Naive thymus-derived CD4-positive, alpha-beta T cell (primary cell): Measurements from ENCODE around the gene WDR83. TPM values are rescaled to one million over a fixed set of nuclear protein-coding genes. Genes with fewer than 3 reads are reported as not detected.
A peak's percentile ranks its signal among the peaks of the same experiment; 100 is the strongest.

Experiments used
- ATAC-seq: fragments of 150-1000 bp; cut with Tn5 transposase; 2 replicates; pipeline ENCODE4 v1.10.0; 2021; ENCODE audit warnings: mild to moderate bottlenecking, moderate library complexity
- CTCF ChIA-PET: fragments of 350-600 bp; sonication (Branson Sonifier 250); formaldehyde crosslinking; loops from one replicate; lab custom pipeline; 2021; ENCODE audit warnings: antibody characterized with exemption; lab: Charles Lee
- POLR2A ChIA-PET: fragments of 350-600 bp; sonication (Branson Sonifier 250); formaldehyde crosslinking; loops from one replicate; lab custom pipeline; 2021; ENCODE audit warnings: antibody characterized with exemption, inconsistent platforms; lab: Charles Lee
- DNase-seq, 9 donors: peaks; one replicate each; pipeline versions ENCODE4 v3.0.0 to v3.0.0-alpha.2; 2020 to 2022; ENCODE audit warnings: mixed read lengths in 1 of 9
- H3K27ac ChIP-seq: one replicate; pipeline ENCODE4 v1.7.0; 2013; ENCODE audit warnings: mild to moderate bottlenecking, low read depth, low read length, moderate library complexity
- H3K27me3 ChIP-seq, 2 donors: one replicate each; pipeline ENCODE4 v1.7.0; 2013; ENCODE audit warnings: low read length in 2 of 2, mild to moderate bottlenecking in 2 of 2, moderate library complexity in 2 of 2; ENCODE audit not compliant: control insufficient read depth in 2 of 2, insufficient read depth in 2 of 2
- H3K36me3 ChIP-seq, 3 experiments: 1 replicate in 2 of 3; 2 replicates in 1 of 3; pipeline ENCODE4 v1.7.0; 2013; ENCODE audit warnings: low read length in 3 of 3, mild to moderate bottlenecking in 3 of 3, moderate library complexity in 1 of 3; ENCODE audit not compliant: insufficient read depth in 3 of 3, control insufficient read depth in 2 of 3
- H3K4me1 ChIP-seq, 2 donors: one replicate each; pipeline ENCODE4 v1.7.0; 2013; ENCODE audit warnings: low read length in 2 of 2, mild to moderate bottlenecking in 2 of 2, moderate library complexity in 1 of 2; ENCODE audit not compliant: control insufficient read depth in 2 of 2, insufficient read depth in 2 of 2
- H3K4me3 ChIP-seq: 2 replicates; pipeline ENCODE4 v1.7.0; 2013; ENCODE audit warnings: mild to moderate bottlenecking, low read length
- H3K9me3 ChIP-seq, 3 experiments: 1 replicate in 2 of 3; 2 replicates in 1 of 3; pipeline ENCODE4 v1.7.0; 2013; ENCODE audit warnings: low read length in 3 of 3; ENCODE audit not compliant: control insufficient read depth in 2 of 3
- H3K27ac Mint-ChIP-seq, 9 donors: one replicate each; pipeline ENCODE4 v1.8.0; 2020 to 2022; ENCODE audit warnings: mixed read lengths in 9 of 9, mild to moderate bottlenecking in 8 of 9, moderate library complexity in 5 of 9, inconsistent platforms in 2 of 9
- H3K27me3 Mint-ChIP-seq, 5 donors: one replicate each; pipeline ENCODE4 v1.8.0; 2021 to 2022; ENCODE audit warnings: mixed read lengths in 5 of 5, mild to moderate bottlenecking in 1 of 5
- H3K36me3 Mint-ChIP-seq, 5 donors: one replicate each; pipeline ENCODE4 v1.8.0; 2020 to 2022; ENCODE audit warnings: mixed read lengths in 5 of 5, mild to moderate bottlenecking in 3 of 5, inconsistent platforms in 1 of 5
- H3K4me1 Mint-ChIP-seq, 7 donors: one replicate each; pipeline ENCODE4 v1.8.0; 2020 to 2022; ENCODE audit warnings: mixed read lengths in 7 of 7, mild to moderate bottlenecking in 3 of 7, inconsistent platforms in 1 of 7
- H3K4me3 Mint-ChIP-seq, 10 donors: one replicate each; pipeline ENCODE4 v1.8.0; 2020 to 2022; ENCODE audit warnings: mild to moderate bottlenecking in 10 of 10, mixed read lengths in 10 of 10, moderate library complexity in 6 of 10, inconsistent platforms in 2 of 10
- H3K9me3 Mint-ChIP-seq, 11 donors: one replicate each; pipeline ENCODE4 v1.8.0; 2020 to 2022; ENCODE audit warnings: mixed read lengths in 11 of 11, mild to moderate bottlenecking in 4 of 11, inconsistent platforms in 1 of 11, moderate library complexity in 1 of 11
- intact Hi-C, 2 donors: fragments of 100-400 bp; cut with micrococcal nuclease; formaldehyde crosslinking; loops; one replicate each; pipeline ENCODE4 v1.15.1; 2023
- polyA plus RNA-seq, 2 donors: library from polyadenylated mRNA; unstranded; fragments of 300-500 nt; fragmentation: Illumina TruSeq; gene quantifications; one replicate each; pipeline ENCODE4 v1.2.3, GENCODE V29; 2021
- total RNA-seq, 6 experiments: library from RNA in 5 of 6; stranded (reverse) in 5 of 6; gene quantifications; 1 replicate in 5 of 6; 2 replicates in 1 of 6; pipeline ENCODE4 v1.2.3 and lab custom pipeline; 2021 to 2026

WDR83 gene
- total and polyA plus RNA-seq, 7 experiments from 2014 or later = 7.8 to 20.6 (median 14.7) TPM

DNA sequence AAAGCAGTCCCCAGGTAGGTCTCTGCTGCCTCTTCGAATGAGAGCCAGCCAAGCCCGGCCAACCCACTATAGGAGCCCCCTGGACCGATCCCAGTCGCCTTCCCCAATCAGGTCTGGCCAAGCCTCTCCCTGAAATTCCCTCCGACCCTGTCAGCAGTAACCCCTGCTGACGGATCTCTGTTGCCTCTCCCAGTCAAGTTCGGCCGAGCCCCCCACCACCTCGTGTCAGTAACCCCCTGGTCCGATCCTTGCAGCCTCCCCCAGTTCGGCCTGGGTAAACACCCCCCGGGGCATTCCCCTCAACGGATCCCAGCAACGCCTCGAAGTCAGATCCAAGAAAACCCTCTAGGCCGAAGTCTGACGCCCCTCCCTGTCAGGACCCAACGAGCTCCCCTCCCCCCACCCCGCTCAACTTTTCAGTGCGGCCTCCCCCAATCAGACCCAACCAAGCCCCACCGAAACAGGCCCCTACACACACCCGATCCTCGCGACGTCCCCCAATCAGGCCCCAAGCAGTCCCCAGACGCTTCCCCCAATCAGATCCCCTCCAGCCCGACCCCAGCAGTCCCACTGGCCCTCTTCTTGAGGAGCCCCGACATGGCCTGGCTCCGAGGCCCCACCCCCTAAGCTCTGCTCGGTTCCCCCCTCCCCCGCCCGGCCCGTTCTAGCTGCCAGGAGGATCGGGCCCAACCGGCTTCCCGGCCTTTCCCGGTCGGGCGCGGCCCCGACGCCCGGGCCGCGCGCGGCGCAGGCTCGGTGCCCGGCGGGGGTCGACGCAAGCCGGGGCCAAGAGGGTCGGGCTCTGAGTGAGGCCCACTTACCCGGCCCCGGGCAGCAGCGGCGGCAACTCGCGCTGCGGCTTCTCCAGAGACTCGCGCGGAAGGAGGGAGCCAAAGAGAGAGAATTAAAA lies 55.3 kb downstream of the WDR83 start:
- Mint-ChIP-seq H3K9me3 (peaks cover 0 to 1% (median 0%) of the 10 kb centered on the region in 11 donors), H3K27ac (peak overlapping the region; percentile 90 to 97 (median 95)), H3K4me3 (peak overlapping the region; percentile 91 to 96 (median 94)), H3K27me3 (peaks cover 0 to 2% (median 0%) of the 10 kb centered on the region in 5 donors), H3K4me1 (peaks cover 20 to 43% (median 38%) of the 10 kb centered on the region in 7 donors), H3K36me3 (peaks cover 0 to 16% (median 0%) of the 10 kb centered on the region in 5 donors)
- DNase-seq = peak in 4 of 9 donors; percentile 30 to 57 (median 54)
- Histone ChIP-seq H3K4me3 (peak overlapping the region; percentile 71), H3K36me3 (peaks cover 0 to 10% (median 3%) of the 10 kb centered on the region in 3 experiments), H3K4me1 (peaks cover 11 to 16% of the 10 kb centered on the region in 2 donors), H3K9me3 (no peaks in the 10 kb centered on the region), H3K27ac (peak overlapping the region; percentile 85), H3K27me3 (no peaks in the 10 kb centered on the region)
- ChIA-PET CTCF (interaction anchor here (0.6 to 3.1 kb wide), 4 partner anchors 10 to 38 kb away, joined by 3 to 13 read pairs (median 7); partner anchors contain the start of gene TRIR), POLR2A (interaction anchor here (0.7 to 6.0 kb wide), 10 partner anchors 12 to 146 kb away, joined by 3 to 129 read pairs (median 5); partner anchors contain the start of genes FBXW9, GET3, JUNB and RNASEH2A)
- intact Hi-C loops = loop anchor here (1.0 to 5.0 kb wide), 9 partner anchors 12 to 215 kb away; partner anchors contain the start of genes CALR (in 2 of the 2), DHPS (in 2 of the 2), FBXW9 (in 2 of the 2) and TRIR (in 2 of the 2)
- ATAC-seq = peak; percentile 50

DNA sequence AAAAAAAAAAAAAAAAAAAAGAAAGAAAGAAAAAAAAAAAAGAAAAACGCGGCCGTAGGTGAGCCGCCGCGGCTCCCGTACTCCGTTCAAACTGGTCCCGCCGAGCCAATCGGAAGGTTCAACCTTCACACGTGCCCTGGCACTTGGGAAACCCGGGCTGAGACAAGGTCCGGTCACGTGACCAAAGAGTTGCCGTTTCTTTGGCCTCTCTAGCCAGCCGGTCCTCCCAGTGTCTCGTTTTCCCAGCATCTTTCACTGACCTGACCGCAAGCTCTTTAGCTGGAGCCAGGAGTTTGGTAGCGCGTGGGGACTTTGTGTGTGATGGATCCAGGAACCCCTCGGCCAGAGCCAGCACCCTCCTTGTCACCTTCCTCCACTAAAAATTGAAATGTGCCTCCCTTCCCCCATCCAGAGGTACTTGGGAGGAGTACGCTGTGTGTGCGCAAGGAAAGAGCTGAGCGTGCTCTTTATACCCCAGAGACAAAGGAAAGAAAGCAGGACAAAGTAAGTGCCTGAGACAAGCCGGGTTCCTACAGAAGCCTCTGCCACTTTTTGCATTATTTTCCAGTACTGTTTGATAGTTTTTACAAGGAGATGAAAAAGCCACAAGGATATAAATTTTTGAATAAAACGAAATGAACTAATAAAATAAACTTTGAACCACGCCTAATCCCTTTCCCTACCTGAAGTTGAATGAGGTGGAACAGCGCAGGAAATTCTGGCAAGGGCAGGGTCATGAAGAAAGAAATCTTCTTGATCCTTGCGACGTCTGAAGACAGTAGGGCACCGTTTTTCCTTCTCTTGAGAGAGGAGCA lies 56.2 kb downstream of the WDR83 start:
- DNase-seq (peak; percentile 66 to 97 (median 91)), ATAC-seq (peak; percentile 96)
- no peaks in the 10 kb centered on the region for H3K27me3 ChIP-seq
- Mint-ChIP-seq H3K4me1 (peaks cover 20 to 43% (median 38%) of the 10 kb centered on the region in 7 donors), H3K36me3 (peaks cover 0 to 16% (median 0%) of the 10 kb centered on the region in 5 donors), H3K9me3 (peaks cover 0 to 1% (median 0%) of the 10 kb centered on the region in 11 donors), H3K27ac (peak overlapping the region; percentile 89 to 97 (median 95)), H3K27me3 (peaks cover 0 to 2% (median 0%) of the 10 kb centered on the region in 5 donors), H3K4me3 (peak overlapping the region; percentile 86 to 96 (median 93))
- H3K4me1 ChIP-seq = peaks cover 11 to 16% of the 10 kb centered on the region in 2 donors
- H3K4me3 ChIP-seq = peak overlapping the region; percentile 91
- intact Hi-C loops = loop anchor here (1.0 to 5.0 kb wide), 9 partner anchors 12 to 215 kb away; partner anchors contain the start of genes CALR (in 2 of the 2), DHPS (in 2 of the 2), FBXW9 (in 2 of the 2) and TRIR (in 2 of the 2)
- ChIA-PET CTCF (interaction anchor here (1.0 to 3.1 kb wide), 3 partner anchors 11 to 75 kb away, joined by 3 to 13 read pairs (median 9); partner anchors contain the start of gene TRIR), POLR2A (interaction anchor here (0.6 to 6.0 kb wide), 14 partner anchors 8 to 216 kb away, joined by 3 to 129 read pairs (median 4); partner anchors contain the start of genes DHPS, FBXW9, GET3 and JUNB)
- no peaks in the 10 kb centered on the region for H3K9me3 ChIP-seq
- peak overlapping the region; percentile 85 for H3K27ac ChIP-seq
- H3K36me3 ChIP-seq = peaks cover 0 to 13% (median 3%) of the 10 kb centered on the region in 3 experiments

DNA sequence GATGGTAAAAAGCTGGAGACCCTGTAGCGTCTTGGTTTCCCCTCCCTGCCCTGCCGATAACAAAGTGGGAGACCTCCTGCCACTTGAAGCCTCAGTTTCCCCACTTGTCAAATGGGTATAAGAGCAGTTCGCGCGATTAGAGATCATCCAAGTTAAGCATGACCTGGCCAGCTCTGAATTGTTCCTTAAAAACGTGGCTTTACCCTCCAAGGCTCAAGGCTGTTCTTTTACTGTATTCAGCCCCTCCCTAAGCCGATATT lies 56.7 kb downstream of the WDR83 start:
- ChIA-PET CTCF (interaction anchor here (0.7 to 3.1 kb wide), 5 partner anchors 10 to 960 kb away, joined by 3 to 13 read pairs (median 3); partner anchors contain the start of gene TRIR), POLR2A (interaction anchor here (0.6 to 6.0 kb wide), 12 partner anchors 9 to 216 kb away, joined by 3 to 129 read pairs (median 4); partner anchors contain the start of genes DHPS, FBXW9, GET3 and JUNB)
- Histone ChIP-seq H3K27me3 (no peaks in the 10 kb centered on the region), H3K27ac (peak overlapping the region; percentile 85), H3K36me3 (peaks cover 0 to 17% (median 3%) of the 10 kb centered on the region in 3 experiments), H3K9me3 (no peaks in the 10 kb centered on the region), H3K4me1 (peaks cover 11 to 16% of the 10 kb centered on the region in 2 donors), H3K4me3 (peak overlapping the region; percentile 91)
- Mint-ChIP-seq H3K27ac (peak overlapping the region in 8 of 9 donors; percentile 89 to 97 (median 94)), H3K27me3 (peaks cover 0 to 2% (median 0%) of the 10 kb centered on the region in 5 donors), H3K9me3 (peaks cover 0 to 1% (median 0%) of the 10 kb centered on the region in 11 donors), H3K4me3 (peak overlapping the region; percentile 86 to 96 (median 93)), H3K4me1 (peaks cover 20 to 43% (median 37%) of the 10 kb centered on the region in 7 donors), H3K36me3 (peaks cover 0 to 16% (median 0%) of the 10 kb centered on the region in 5 donors)
- DNase-seq (no peak), ATAC-seq (no peak)
- intact Hi-C loops = loop anchor here (2.0 to 5.0 kb wide), 6 partner anchors 41 to 214 kb away; partner anchors contain the start of genes CALR (in 2 of the 2), DHPS (in 1 of the 2), MAN2B1 (in 1 of the 2) and WDR83 (in 1 of the 2)

DNA sequence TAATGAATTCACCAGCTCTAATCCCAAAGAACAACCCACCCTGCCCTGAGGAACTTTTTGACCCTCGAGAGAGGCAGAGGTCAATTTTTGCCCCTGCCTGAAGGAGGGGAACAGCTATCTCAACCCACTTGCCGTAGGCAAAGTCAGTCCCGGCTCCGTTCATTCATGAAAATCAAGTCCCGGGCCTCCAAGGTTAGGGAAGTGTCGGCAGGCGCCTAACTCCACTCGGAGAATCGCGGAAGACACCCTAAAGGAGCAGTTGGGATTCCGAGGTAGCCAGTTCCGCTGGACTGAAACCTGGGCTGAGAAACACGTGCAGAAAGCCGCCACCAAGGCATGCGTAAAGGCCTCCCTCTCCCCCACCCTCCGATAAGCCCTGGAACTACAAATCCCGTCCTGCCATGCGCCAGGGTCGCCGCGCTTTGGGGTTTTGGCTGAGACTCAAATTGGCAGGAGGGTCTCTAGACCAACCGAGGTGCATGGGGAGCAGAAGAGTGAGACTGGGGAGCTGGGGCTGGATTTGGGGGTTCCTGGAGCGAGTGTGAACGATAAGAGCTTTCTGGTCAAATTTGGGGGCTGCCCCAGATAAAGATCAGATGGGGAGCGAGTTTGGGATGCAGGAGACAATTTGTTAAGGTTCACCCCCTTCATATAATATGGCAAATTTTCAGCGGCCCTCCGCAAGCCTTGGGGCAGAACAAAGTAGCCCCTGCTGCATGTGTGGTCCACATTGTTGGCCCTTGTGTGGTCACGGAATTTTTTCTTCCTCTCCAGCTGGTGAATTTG lies 57.2 kb downstream of the WDR83 start, which contains the start of gene TNPO2:
TNPO2 (minus strand) TSS at position 292 of the 786 bp plus-strand sequence. CDS start 2,955 bp downstream, outside the sequence.
- peak; percentile 32 to 71 (median 56) for DNase-seq
- peak within 1 kb of the TSS; percentile 91 for H3K4me3 ChIP-seq
- H3K36me3 ChIP-seq = peaks cover 2 to 17% (median 4%) of the 10 kb centered on the region in 3 experiments
- Mint-ChIP-seq H3K27ac (peak within 1 kb of the TSS; percentile 89 to 97 (median 95)), H3K4me1 (peaks cover 22 to 41% (median 32%) of the 10 kb centered on the region in 7 donors), H3K9me3 (peaks cover 0 to 1% (median 0%) of the 10 kb centered on the region in 11 donors), H3K36me3 (peaks cover 0 to 12% (median 0%) of the 10 kb centered on the region in 5 donors), H3K4me3 (peak within 1 kb of the TSS; percentile 86 to 96 (median 93)), H3K27me3 (peaks cover 0 to 2% (median 0%) of the 10 kb centered on the region in 5 donors)
- no peaks in the 10 kb centered on the region for H3K27me3 ChIP-seq
- peak within 1 kb of the TSS; percentile 85 for H3K27ac ChIP-seq
- H3K9me3 ChIP-seq = no peaks in the 10 kb centered on the region
- intact Hi-C loops = loop anchor here (2.0 to 5.0 kb wide), 6 partner anchors 42 to 213 kb away; partner anchors contain the start of genes CALR (in 2 of the 2), DHPS (in 1 of the 2), MAN2B1 (in 1 of the 2) and WDR83 (in 1 of the 2)
- CTCF ChIA-PET = interaction anchor here (0.7 to 3.1 kb wide), 5 partner anchors 10 to 961 kb away, joined by 3 to 13 read pairs (median 3); partner anchors contain the start of gene TRIR
- peaks cover 11 to 16% of the 10 kb centered on the region in 2 donors for H3K4me1 ChIP-seq
- POLR2A ChIA-PET = interaction anchor here (0.7 to 6.0 kb wide), 10 partner anchors 10 to 208 kb away, joined by 3 to 129 read pairs (median 4); partner anchors contain the start of genes DHPS, FBXW9, GET3 and JUNB
- peak; percentile 39 for ATAC-seq
